ENCODE results near the gene PCDHGC3.
A peak's percentile ranks its signal among the peaks of the same experiment; 100 is the strongest.

PCDHGC3 gene

DNA sequence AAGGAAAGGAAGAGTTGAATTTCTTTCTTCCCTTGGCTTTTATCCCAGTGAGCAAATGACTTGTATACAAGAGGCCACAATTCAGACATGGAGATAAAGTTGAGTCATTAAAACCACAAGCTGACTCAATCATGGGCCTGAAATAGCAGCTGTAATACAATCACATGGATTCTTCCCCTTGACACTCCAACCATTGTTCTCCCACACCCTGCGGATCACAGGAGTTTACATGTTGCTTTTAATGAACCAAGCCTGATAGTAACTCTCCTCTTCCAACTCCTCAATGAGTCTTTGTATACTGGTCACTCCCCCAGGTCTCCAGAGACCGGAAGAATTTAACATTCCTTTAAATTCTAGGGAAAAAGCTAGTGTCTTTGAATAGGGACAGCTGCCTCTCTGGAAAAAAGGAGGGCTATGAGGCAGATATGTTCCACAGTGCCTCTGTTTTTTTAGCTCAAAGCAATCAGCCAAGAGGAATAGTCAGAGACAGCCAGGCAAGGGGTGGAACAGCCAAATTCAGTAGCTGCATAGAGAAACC lies 45.5 kb downstream of the PCDHGC3 start:
- H3K4me3 ChIP-seq (ENCODE audit: low read depth, low read length): no peak overlapping the region
- in situ Hi-C loops (cut with HindIII; ENCODE audit: low sequenced_read_pairs): no loop called here
- peak; percentile 99 for DNase-seq (ENCODE audit: low read depth)
- TF ChIP-seq, protein P1, sequence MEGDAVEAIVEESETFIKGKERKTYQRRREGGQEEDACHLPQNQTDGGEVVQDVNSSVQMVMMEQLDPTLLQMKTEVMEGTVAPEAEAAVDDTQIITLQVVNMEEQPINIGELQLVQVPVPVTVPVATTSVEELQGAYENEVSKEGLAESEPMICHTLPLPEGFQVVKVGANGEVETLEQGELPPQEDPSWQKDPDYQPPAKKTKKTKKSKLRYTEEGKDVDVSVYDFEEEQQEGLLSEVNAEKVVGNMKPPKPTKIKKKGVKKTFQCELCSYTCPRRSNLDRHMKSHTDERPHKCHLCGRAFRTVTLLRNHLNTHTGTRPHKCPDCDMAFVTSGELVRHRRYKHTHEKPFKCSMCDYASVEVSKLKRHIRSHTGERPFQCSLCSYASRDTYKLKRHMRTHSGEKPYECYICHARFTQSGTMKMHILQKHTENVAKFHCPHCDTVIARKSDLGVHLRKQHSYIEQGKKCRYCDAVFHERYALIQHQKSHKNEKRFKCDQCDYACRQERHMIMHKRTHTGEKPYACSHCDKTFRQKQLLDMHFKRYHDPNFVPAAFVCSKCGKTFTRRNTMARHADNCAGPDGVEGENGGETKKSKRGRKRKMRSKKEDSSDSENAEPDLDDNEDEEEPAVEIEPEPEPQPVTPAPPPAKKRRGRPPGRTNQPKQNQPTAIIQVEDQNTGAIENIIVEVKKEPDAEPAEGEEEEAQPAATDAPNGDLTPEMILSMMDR (IDR thresholded peaks at IDR 0.05; ENCODE audit: low read depth, low read length, missing control alignments): no peak

DNA sequence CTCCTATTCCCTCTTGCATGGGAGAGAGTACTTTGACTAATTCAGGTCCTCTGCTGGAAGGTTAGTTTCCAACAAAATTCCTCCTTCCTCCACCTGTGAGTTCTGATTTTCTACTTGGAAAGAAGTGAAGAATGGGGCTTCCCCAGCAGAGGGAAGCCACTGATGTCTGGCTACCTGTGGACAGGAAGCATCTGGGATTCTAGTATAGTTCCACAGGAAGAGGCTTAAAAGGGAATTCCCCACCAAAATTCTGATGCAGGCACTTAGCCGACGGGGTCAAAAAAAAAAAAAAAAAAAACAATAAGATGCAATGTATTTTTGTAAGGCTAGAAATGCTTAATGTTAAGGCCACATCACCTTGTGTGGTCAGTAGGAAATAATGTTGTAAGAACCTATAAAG lies 46.5 kb downstream of the PCDHGC3 start:
- in situ Hi-C loops (cut with HindIII; ENCODE audit: low sequenced_read_pairs): no loop called here
- TF ChIP-seq, protein P1 (IDR thresholded peaks at IDR 0.05; ENCODE audit: low read depth, low read length, missing control alignments): no peak
- no peak overlapping the region for H3K4me3 ChIP-seq (ENCODE audit: low read depth, low read length)
- no peak for DNase-seq (ENCODE audit: low read depth)

DNA sequence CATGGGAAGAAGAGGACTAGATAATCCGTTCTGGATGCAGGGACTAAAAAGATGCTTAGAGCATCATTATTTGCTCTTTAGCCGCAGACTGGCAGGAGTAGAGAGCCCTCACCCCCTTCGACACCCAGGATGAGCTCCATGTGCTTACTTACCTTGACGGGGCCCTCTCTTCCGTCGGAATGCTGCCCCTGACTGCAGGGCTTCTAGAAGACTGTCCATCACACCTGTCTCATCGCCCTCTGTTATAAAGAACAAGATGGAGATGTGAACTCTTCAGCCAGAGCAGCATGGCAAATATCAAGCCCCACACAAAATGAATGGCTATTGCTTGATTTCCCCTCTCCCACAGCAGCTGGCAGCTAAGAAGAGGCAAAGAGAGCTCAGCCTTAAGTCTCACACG lies 48.2 kb downstream of the PCDHGC3 start:
- H3K4me3 ChIP-seq (ENCODE audit: low read depth, low read length): no peak overlapping the region
- no peak for DNase-seq (ENCODE audit: low read depth)
- TF ChIP-seq, protein P1 (IDR thresholded peaks at IDR 0.05; ENCODE audit: low read depth, low read length, missing control alignments): no peak
- in situ Hi-C loops (cut with HindIII; ENCODE audit: low sequenced_read_pairs): no loop called here

DNA sequence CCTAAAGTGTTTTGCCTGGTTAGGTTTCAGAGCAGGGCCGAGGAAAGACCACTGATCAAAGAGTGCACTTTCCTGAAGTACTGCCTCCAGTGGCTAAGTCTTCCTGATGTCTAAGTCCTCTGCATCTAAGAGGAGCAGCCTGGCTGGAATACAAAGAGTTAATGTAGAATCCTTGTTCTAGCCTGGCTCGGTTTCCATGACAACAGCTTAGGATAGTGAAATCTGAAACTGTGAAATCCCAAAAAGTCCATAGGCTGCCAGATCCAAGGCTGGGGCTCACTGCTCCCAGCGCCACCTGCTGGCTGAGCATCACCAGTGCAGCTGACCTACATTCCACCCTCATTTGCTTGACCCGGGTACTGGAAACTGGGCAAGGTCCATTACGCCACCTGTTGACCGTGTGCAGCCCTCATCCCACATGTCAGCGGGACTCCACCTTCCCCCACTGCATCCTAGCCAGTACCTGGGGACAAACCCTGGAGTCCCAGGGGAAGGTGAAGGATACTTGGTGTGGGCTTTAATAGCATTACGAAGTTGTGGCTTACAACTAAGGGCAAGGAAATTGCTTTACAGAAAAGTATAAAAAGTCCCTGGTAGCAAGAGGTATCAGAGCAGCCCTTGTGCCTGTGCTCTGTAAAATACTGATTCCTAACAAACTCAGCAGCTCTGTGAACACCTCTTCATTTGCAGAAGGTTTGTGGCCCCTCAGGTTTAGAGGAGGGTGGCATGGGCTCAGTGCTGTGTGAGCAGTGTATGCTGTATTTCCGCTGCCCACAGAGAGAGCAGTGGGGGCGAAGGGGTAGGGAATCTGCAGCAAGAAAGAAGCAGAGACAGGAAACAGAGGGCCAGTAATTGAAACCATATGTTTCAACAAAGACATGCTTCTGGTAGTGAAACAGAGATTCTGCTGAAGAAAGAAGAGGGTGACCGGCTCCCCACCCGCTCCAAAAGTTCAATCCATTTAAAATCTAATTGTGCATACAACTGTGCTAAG lies 49.1 kb downstream of the PCDHGC3 start:
- TF ChIP-seq, protein P1 (IDR thresholded peaks at IDR 0.05; ENCODE audit: low read depth, low read length, missing control alignments): peak; percentile 99
- no peak overlapping the region for H3K4me3 ChIP-seq (ENCODE audit: low read depth, low read length)
- peak; percentile 96 for DNase-seq (ENCODE audit: low read depth)
- in situ Hi-C loops (cut with HindIII; ENCODE audit: low sequenced_read_pairs): no loop called here

DNA sequence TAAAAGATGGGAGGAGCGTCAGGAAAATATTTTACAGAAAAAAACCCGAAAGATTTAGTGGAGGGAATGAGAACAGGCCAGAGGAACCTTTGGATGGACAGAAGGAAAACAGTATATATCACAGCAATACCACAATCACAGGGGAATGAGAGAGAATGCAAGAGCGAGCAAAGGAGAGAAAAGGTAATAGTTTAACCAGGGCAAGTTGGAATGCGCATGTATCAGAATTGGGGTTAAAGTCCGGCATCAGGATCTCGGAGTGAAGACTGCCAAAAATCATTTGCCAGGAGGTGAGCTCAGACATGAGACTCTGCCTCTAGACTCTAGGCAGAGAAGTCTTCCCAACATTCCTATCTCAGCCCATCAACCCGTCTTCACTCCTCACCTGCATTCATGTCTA lies 49.9 kb downstream of the PCDHGC3 start:
- no peak for DNase-seq (ENCODE audit: low read depth)
- TF ChIP-seq, protein P1 (IDR thresholded peaks at IDR 0.05; ENCODE audit: low read depth, low read length, missing control alignments): no peak
- no peak overlapping the region for H3K4me3 ChIP-seq (ENCODE audit: low read depth, low read length)
- in situ Hi-C loops (cut with HindIII; ENCODE audit: low sequenced_read_pairs): no loop called here

DNA sequence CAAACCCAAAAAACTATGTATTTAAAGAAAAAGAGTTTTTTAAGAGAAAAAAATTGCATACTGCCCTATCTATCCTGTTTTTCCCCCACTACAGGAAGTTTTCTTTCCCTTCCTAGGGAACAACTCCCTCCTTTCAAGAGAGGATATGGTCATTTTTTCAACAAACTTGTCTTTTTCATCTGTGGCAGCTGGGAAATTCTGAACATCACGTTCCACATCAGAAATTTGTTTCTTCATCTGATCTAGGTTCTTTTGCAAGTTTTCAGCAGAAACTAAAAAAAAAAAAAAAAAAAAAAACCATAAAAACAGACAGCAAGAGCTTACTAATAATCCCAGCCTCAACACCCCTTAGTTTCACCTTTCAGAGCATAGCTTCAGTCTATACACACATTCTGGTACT lies 51.7 kb downstream of the PCDHGC3 start:
- TF ChIP-seq, protein P1 (IDR thresholded peaks at IDR 0.05; ENCODE audit: low read depth, low read length, missing control alignments): no peak
- in situ Hi-C loops (cut with HindIII; ENCODE audit: low sequenced_read_pairs): no loop called here
- no peak for DNase-seq (ENCODE audit: low read depth)
- H3K4me3 ChIP-seq (ENCODE audit: low read depth, low read length): no peak overlapping the region

All from astrocyte of the cerebellum (primary cell).